Gastroesophageal sphincter (tissue), 3 donors: ENCODE data around the gene MSRB1.

Experiments
- EP300 ChIP-seq: sonication (generic); formaldehyde crosslinking; IDR thresholded peaks from one replicate; pipeline ENCODE4 v1.6.1; 2017; ENCODE audit warnings: antibody characterized with exemption, mild to moderate bottlenecking
- POLR2A ChIP-seq, 2 donors: fragments of 450-650 bp; IDR thresholded peaks; one replicate each; pipeline ENCODE4 v1.6.1; 2017; ENCODE audit warnings: antibody characterized with exemption in 2 of 2, mild to moderate bottlenecking in 2 of 2, moderate library complexity in 1 of 2
- POLR2AphosphoS5 ChIP-seq: sonication (generic); formaldehyde crosslinking; IDR thresholded peaks from one replicate; pipeline ENCODE4 v1.6.1; 2017; ENCODE audit warnings: antibody characterized with exemption
- TF ChIP-seq, protein P1 (sequence below), 4 experiments: fragments of 200-600 bp in 2 of 4; fragments of 450-650 bp in 2 of 4; sonication (generic) in 1 of 4; IDR thresholded peaks; one replicate each; pipeline ENCODE4 v1.5.1; 2017 to 2019; ENCODE audit warnings: antibody characterized with exemption in 4 of 4, mild to moderate bottlenecking in 2 of 4, moderate library complexity in 2 of 4

DNA sequence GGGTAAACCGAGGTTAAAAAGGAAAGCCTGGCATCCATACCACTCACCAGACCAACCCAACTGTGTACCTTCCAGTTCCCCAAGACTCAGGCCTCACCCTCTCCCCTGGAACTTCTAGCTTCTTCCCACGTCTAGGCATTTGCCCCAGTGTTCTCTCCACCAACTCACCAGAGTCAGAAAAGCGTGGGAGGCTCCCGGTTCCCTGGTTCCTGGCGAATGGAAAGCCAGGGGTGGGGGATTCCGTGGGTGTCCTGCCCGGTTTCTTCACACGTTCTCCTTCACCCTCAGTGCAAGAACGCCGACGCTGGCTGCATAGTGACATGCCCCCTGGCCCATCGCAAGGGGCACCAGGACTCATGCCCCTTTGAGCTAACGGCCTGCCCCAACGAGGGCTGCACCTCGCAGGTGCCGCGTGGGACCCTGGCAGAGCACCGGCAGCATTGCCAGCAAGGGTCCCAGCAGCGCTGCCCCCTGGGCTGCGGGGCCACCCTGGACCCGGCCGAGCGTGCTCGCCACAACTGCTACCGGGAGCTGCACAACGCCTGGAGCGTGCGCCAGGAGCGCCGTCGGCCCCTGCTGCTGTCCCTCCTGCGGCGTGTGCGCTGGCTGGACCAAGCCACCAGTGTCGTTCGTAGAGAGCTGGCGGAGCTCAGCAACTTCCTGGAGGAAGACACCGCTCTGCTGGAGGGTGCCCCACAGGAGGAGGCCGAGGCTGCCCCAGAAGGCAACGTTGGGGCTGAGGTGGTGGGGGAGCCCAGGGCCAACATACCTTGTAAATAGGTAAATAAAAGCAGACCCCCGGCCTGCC is 25.4 kb upstream of the MSRB1 start:
- TF ChIP-seq, protein P1, sequence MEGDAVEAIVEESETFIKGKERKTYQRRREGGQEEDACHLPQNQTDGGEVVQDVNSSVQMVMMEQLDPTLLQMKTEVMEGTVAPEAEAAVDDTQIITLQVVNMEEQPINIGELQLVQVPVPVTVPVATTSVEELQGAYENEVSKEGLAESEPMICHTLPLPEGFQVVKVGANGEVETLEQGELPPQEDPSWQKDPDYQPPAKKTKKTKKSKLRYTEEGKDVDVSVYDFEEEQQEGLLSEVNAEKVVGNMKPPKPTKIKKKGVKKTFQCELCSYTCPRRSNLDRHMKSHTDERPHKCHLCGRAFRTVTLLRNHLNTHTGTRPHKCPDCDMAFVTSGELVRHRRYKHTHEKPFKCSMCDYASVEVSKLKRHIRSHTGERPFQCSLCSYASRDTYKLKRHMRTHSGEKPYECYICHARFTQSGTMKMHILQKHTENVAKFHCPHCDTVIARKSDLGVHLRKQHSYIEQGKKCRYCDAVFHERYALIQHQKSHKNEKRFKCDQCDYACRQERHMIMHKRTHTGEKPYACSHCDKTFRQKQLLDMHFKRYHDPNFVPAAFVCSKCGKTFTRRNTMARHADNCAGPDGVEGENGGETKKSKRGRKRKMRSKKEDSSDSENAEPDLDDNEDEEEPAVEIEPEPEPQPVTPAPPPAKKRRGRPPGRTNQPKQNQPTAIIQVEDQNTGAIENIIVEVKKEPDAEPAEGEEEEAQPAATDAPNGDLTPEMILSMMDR (IDR thresholded peaks at IDR 0.05): no peak
- TF ChIP-seq POLR2A (IDR thresholded peaks at IDR 0.05): no peak
- TF ChIP-seq POLR2AphosphoS5: no peak
- TF ChIP-seq EP300: no peak
